ENCODE data around the gene BRPF3.
"Not testable (repeated sequence)": the region's sequence is repeated elsewhere in the genome, so short reads cannot be mapped to it uniquely, and the experiment has no call there.

The BRPF3 gene

GRCh38 chr6:36200998-36201596, 4.6 kb downstream of the BRPF3 start:
- no peak for DNase-seq

GRCh38 chr6:36201612-36202011, 5.1 kb downstream of the BRPF3 start:
- no peak for DNase-seq

- DNase-seq = no peak
These were observed 5.6 kb downstream of the BRPF3 start for GRCh38 chr6:36202101-36202500.

GRCh38 chr6:36204068-36204753, 7.7 kb downstream of the BRPF3 start:
- peak; percentile 19 for DNase-seq

- no peak for DNase-seq
These were observed 10.6 kb downstream of the BRPF3 start for GRCh38 chr6:36207155-36207554.

- no peak for DNase-seq
These were observed 13.1 kb downstream of the BRPF3 start for GRCh38 chr6:36209606-36210005.

GRCh38 chr6:36210182-36210581, 13.6 kb downstream of the BRPF3 start:
- DNase-seq = no peak

- DNase-seq = no peak
These were observed 14.5 kb downstream of the BRPF3 start for GRCh38 chr6:36210886-36211595.

- DNase-seq = no peak
These were observed 20.0 kb downstream of the BRPF3 start for GRCh38 chr6:36216559-36216958.

- no peak for DNase-seq
These were observed 20.6 kb downstream of the BRPF3 start for GRCh38 chr6:36217188-36217587.

GRCh38 chr6:36217946-36218345, 21.4 kb downstream of the BRPF3 start:
- no peak for DNase-seq

- DNase-seq = not testable (repeated sequence)
These were observed 22.0 kb downstream of the BRPF3 start for GRCh38 chr6:36218516-36218915.

GRCh38 chr6:36219081-36219480, 22.5 kb downstream of the BRPF3 start:
- peak; percentile 13 for DNase-seq

- no peak for DNase-seq
These were observed 23.7 kb downstream of the BRPF3 start for GRCh38 chr6:36220226-36220625.

- DNase-seq = no peak
These were observed 25.1 kb downstream of the BRPF3 start for GRCh38 chr6:36221674-36222073.

GRCh38 chr6:36222924-36223323, 26.4 kb downstream of the BRPF3 start:
- DNase-seq = no peak

GRCh38 chr6:36223706-36224105, 27.2 kb downstream of the BRPF3 start:
- DNase-seq = no peak

- DNase-seq = no peak
These were observed 28.4 kb downstream of the BRPF3 start for GRCh38 chr6:36224918-36225461.

- no peak for DNase-seq
These were observed 30.0 kb downstream of the BRPF3 start for GRCh38 chr6:36226438-36227047.

- DNase-seq = no peak
These were observed 31.1 kb downstream of the BRPF3 start for GRCh38 chr6:36227379-36228228.

GRCh38 chr6:36229223-36229622, 32.7 kb downstream of the BRPF3 start:
- DNase-seq = no peak

GRCh38 chr6:36230371-36230770, 33.8 kb downstream of the BRPF3 start:
- DNase-seq = no peak

- DNase-seq = no peak
These were observed 35.6 kb downstream of the BRPF3 start for GRCh38 chr6:36232172-36232571.

All from suppressor macrophage treated with lipopolysaccharide for 4 hours (primary cell).